GM18517 (cell line): ENCODE measurements around the gene ERP27.

Experiments used
- ATAC-seq: cut with Tn5 transposase; IDR thresholded peaks from one replicate; pipeline ENCODE4 v1.9.1; 2021; ENCODE audit warnings: mild to moderate bottlenecking, moderate library complexity; ENCODE audit not compliant: unreplicated experiment

The ERP27 gene

GRCh38 chr12:14871886-14872285 lies 66.5 kb downstream of the ERP27 start:
- no peak for ATAC-seq

DNA sequence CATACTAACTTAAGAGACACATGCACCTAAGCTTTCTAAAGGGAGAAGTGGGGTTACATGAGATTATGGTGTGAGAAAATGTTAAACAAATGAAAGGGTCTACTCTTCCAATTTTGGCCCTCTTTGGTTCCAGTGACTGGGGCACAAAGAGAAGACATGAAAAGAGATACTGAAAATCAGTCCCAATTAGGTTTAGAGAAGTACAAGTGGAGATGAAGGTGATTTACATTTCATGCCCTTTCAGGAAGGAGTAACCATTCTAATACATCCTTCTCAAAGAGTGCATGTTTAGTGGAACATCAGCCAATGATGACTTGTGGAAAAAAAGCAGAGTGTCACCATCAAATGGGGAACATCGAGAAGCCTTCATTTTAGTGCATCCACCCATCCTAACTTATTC lies 67.1 kb downstream of the ERP27 start:
- no peak for ATAC-seq

DNA sequence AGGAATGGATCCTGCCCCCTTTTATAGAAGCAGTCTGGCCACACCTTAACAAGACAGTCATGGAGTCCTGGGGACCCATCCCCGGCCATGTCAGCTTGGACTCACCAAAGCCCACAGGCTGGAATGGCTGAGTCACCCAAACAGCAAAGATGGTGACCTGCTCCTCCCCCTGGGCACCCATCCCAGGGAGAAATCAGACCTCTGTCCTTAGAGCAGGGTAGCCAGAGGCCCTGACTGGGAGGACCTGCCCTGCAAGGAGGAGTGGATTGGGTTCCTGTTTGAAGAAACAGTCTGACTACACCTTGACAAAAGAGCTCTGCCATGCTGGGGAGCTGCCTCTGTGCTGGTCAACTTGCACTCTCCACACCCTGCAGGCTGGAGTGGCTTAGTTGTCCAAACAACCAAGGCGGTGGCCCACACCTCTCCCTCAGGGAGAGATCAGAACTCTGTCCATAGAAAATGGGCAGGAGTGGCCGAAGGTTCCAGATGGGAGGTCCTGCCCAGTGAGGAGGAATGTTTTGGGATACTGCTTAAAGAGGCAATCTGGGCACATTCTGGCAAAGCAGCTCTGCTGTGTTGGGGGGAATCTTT lies 69.3 kb downstream of the ERP27 start:
- no peak for ATAC-seq
